ENCODE measurements around the gene RAD21L1. TPM values are rescaled to one million over a fixed set of nuclear protein-coding genes. Genes with fewer than 3 reads are reported as not detected.

Gene RAD21L1
- total RNA-seq, 1 donor from 2014 or later = not detected

- intact Hi-C loops (cut with DNase I) = no loop called here
- no peak for ATAC-seq
- no peak for DNase-seq (ENCODE audit: low spot score)
These were observed 57.1 kb downstream of the RAD21L1 start for GRCh38 chr20:1282966-1283365.

DNA sequence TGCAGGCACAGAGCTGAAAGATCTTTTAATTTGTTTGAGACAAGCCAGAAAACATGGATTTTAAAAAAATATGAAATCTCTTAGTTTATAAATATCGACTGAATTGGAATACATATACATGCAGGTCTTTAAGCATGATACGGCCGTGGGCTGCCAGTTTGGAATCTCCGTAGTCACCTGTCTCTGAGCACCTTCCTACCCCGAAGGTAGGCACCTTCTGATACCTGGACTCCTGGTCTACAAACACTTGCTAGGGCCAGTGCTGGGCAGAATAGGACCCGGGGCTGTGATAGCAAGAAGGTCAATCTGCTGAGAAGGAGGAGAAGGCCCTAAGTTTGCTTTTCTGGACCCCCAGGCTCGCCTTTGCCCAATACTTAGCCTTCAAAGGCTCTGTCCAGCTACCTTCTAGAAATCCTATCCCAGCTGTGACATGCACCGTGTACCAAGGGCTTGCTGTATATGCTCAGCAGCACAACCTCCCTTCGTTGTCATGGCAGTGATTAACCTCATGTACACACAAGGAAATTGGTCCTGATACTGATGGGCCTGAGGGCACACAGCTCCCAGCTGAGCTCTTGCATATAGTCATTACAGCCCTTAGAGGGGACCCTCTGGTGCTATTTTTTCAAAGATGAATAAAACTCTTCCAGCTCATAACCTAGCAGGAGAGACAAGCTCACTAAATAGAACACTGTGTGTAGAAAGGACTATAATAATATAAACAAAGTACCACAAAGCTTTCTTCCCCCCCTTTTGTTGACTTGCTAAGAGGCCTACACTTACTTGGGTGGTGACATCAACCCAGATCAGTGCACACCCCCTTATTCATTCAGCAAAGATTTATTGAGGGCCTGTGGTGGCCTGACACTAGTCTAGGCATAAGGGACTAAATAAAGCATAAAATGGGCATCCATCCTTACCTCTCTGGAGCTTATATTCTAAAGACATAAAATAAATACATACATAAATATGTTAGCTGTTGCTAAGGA, 58.0 kb downstream of the RAD21L1 start:
- DNase-seq (ENCODE audit: low spot score) = no peak

DNA sequence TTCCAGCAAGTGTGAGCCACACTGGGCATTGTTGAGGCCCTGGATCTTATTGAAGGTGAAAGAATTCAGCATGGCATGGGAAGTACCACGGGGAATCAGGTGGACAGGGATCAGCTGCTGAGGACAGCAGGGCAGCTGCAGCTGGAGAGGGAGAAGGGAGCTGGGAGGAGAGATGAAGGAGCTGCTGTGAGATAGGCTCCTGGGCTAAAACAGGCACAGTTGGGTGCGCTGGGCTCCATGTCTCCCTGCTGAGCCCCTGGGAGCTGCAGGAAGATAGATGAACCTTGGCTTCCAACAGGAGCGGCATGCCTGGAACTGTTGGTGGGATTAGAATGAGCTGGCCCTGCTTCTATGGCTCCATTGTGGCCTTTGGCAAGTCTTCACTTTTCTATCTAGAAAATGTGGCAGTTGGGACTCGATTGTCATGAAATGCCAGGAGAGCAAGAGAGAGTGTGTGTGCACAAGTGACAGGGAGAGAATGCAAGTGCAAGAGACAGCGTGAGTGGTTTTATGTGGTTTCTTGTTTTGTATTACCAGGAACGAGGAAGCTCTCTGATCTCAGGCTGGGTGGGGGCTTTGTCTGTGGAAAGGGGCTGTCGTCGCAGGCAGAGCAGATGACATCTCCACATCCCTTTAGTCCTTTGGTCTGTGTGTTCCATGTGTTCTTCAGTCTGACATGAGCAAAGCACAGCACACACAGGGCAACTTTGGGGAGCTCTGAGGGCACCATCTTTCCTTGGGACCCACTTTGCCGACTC, 60.6 kb downstream of the RAD21L1 start:
- no peak for DNase-seq (ENCODE audit: low spot score)
- intact Hi-C loops (cut with DNase I) = no loop called here
- ATAC-seq = no peak

More for the DNA sequence above, 58.0 kb downstream of the RAD21L1 start:
- no peak for ATAC-seq
- intact Hi-C loops (cut with DNase I) = no loop called here

DNA sequence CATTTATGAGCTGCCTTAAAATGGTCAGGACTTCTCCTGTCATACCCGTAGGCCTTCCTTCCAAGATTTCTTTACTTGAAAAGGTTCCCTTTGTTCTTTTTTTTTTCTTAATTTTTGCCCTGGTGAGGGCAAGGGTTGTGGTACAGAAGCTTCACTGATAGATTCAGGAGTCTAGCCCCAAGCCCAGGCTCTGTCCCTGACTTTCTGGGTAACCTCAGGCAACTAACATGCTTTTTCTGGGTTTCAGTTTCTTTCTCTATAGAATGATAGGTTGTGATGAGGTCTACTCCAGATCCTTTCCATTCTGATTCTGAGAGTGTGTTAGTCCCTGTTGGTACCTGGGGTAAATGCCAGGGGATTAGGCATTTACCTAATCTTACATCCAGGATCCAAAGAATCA, 61.5 kb downstream of the RAD21L1 start:
- DNase-seq (ENCODE audit: low spot score) = no peak
- ATAC-seq = no peak
- intact Hi-C loops (cut with DNase I) = no loop called here

DNA sequence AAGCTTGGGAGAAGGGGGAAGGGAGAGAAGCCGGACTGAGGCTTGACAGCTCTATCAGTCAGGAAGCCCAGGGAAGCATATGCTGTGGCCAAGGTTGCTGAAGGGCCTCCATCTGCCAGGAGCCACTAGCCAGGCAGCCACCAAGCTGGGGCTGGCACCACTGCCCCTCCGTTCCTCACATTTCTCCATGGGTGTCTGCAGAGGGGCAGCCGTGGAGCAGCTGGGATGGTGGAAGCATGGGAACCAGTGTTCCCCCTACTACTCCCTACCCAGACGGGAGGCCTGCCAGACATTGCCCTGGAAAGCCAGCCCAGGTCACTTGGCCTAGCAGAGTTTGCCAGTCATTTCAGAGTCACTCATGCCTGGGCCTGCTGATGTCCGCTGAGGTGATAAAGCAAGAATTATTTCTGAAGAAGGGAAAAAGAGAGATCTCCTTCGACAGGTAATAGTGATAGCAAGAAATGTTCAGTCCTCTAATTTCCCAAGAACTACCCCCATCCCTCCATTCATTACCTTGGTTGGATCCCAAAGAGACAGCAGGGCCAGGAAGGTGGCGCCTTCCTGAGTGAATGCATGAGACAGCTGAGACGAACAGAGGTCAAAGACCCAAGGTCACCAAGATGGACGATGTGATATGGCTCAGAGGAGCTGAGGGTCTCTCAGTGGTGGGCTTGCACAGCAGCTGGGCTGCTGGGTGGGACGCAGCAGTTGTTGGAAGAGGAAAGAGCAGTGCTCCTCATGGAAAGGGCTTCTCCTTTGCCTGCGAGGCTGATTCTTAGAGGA, 62.1 kb downstream of the RAD21L1 start:
- intact Hi-C loops (cut with DNase I) = no loop called here
- no peak for ATAC-seq
- DNase-seq (ENCODE audit: low spot score) = no peak

DNA sequence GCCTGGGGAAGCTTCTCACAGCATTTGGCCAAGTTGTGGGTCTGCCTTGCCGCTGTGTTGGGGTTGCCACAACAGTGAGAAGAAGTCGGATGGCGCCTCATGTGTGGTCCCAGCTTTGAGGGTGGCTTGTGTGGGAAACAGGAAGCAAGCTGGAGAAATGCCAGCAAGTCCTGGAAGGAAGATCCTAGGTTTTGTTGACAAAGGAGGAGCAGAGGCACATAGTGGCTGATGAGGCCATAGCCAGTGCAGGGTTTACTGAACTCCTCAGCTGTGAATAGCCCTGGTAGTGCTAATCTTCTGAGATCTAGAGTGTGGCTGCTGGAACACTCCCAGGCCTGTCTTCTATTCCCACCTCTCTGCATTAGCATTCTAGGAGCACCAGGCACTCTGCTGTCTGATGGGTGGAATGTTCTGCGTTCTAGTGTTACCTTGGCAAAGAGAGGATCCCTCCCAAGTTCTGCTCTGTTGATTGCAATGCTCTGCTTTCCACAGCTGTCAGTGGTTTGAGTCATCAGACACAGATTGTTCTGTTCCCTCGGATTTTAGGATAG, 65.4 kb downstream of the RAD21L1 start:
- ATAC-seq = peak; percentile 24
- intact Hi-C loops (cut with DNase I) = no loop called here
- DNase-seq (ENCODE audit: low spot score) = no peak

DNA sequence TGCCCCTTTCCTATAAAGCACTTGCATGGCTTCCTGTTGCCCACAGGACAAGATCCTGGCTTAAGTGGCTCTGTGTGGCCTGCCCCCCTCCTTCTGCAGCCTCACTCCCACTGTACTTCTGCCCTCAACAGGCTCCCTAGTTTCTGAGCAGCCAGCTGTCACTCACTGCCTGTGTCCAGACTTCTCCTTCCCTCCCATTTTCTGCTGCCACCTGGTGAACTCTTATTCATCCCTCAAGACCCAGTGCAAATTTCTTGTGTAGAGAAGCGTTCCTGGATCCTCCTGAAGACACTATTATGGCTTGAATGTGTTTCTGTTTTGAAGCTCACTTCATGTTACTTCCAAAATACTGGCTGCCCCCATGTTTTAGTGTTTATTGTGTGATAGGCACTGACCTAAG, 66.8 kb downstream of the RAD21L1 start:
- no peak for ATAC-seq
- no peak for DNase-seq (ENCODE audit: low spot score)
- intact Hi-C loops (cut with DNase I) = no loop called here

DNA sequence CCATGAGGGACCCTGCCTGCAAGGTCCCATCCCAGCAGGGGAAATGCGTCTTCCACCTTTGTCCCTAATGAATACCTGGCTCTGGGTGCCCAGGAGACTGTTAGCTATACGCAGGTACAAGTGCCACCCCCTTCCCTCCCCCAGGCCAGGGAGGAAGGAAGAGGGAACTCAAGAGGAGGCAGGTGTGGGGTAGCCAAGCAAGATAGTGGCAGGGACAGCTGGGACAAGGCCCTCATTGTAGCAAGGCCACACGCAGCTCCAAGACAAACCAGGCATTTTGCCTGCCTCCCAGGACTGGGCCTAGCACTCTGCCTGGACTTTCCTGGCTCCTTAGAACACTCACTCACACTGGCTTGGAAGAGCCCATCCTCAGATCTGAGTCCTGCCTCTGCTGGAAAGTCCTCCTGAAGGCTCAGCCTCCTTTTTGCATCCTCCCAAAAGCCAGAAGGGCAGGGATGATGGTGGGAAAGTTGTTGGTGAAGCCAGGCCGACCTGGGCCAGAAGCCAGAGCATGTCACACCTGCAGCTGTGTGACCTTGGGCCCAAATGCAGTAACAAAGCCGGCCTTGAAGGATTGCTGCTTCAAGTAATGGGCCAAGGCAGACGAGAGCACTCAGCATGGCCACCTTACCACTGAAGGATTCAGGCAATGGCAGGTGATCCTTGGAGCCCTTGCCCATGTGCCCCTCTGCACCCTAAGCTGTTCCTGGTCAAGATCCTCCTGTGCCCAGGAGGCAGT, 68.0 kb downstream of the RAD21L1 start:
- no peak for ATAC-seq
- intact Hi-C loops (cut with DNase I) = no loop called here
- no peak for DNase-seq (ENCODE audit: low spot score)

GRCh38 chr20:1294497-1294896, 68.7 kb downstream of the RAD21L1 start:
- no peak for ATAC-seq
- no peak for DNase-seq (ENCODE audit: low spot score)
- intact Hi-C loops (cut with DNase I) = no loop called here

GRCh38 chr20:1295276-1295930, 69.6 kb downstream of the RAD21L1 start:
- DNase-seq (ENCODE audit: low spot score) (no peak), ATAC-seq (no peak)
- intact Hi-C loops (cut with DNase I) = no loop called here

- intact Hi-C loops (cut with DNase I) = no loop called here
- ATAC-seq (no peak), DNase-seq (ENCODE audit: low spot score) (no peak)
These were observed 70.3 kb downstream of the RAD21L1 start for GRCh38 chr20:1296117-1296610.

GRCh38 chr20:1296922-1297321, 71.1 kb downstream of the RAD21L1 start:
- DNase-seq (ENCODE audit: low spot score) = no peak
- intact Hi-C loops (cut with DNase I) = no loop called here
- no peak for ATAC-seq

DNA sequence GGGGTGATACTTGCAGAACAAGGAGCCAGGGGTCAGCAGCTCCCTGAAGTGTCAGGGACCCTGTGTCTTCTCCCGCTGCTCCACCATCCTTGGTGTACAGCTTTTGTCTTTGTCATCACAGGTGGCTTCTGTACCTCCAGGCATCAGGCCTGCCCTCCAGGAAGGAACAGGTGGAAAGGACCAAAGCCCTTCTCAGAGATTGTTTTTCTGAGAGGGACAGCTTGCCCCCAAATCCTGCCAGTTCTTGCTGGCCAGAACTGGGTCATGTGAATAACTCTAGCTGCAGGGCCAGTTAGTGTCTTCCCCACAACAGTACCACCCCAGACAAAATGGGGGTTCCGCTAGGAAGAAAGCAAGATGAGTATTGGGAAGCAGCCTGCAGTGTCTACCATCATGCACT, 71.6 kb downstream of the RAD21L1 start:
- intact Hi-C loops (cut with DNase I) = no loop called here
- ATAC-seq = no peak
- DNase-seq (ENCODE audit: low spot score) = no peak

DNA sequence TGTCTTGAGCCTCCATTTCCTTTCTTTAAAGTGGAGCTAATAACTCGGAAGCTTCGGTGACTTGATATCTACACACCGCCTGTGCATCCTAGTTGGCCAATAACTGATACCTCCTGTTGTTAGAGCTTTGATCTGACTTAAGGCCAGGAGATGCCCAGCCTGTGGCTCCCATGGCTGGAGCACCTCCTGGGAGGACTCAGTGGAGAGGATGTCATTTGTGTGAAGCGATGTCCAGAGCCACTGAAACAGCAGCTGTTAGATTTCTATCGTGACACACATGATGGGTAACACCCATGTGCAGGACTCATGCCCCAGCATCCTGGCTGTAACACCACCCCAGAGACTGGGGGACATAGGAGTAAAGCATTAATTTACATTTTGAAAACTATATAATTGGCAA, 72.3 kb downstream of the RAD21L1 start:
- DNase-seq (ENCODE audit: low spot score) (no peak), ATAC-seq (no peak)
- intact Hi-C loops (cut with DNase I) = no loop called here

GRCh38 chr20:1298888-1299511, 73.2 kb downstream of the RAD21L1 start:
- intact Hi-C loops (cut with DNase I) = no loop called here
- DNase-seq (ENCODE audit: low spot score) (no peak), ATAC-seq (no peak)

DNA sequence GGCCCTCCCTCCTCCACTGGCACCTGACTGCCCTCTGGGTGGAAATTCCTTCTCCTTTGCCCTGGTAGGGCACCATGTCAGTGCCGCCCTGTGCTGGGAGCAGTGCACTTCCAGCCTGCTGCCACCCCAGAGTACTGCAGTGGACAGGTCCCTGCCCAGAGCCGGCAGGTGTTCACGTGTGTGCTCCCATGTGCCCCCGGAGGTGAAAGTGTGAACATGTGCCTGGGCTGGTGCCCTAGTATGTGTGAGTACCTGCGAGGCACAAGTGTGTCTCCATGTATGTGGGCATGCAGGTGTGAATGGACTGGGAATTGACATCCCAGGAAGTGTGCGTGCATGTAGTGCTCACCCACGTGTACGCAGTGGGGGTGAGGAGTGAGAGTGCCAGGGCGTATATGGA, 73.7 kb downstream of the RAD21L1 start:
- no peak for ATAC-seq
- DNase-seq (ENCODE audit: low spot score) = no peak

DNA sequence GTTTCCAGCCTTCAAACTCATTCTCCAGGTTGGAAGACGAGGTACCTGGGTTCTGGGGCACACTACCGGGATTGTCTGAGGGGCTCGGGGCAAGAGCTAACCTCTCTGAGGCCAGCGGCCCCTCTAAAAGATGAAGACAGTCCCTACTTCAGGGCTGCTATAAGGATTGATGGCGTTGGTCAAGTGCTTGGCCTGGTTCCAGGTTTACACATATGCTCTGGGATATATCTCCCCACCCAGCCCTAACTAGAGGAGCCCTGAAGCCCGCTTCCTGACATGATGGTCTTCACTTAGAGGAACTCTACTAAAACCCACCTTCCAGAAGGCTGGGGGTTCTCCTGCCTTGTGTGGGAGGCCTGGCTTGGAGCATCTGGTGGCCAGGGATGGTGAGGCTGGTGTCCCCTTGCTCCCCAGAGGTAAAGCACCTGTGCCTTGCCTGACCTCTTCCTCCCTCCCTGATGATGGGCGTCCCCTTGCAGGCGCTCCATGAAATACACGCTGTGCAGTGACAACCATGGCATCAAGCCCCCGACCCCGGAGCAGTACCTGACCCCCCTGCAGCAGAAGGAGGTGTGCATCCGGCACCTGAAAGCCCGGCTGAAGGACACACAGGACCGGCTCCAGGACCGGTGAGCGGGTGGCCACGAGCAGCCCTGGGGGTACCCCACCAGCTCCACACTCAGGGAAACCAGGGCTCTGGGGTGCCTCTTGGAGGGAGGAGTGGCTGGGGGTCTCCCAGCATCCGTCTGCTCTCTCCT, 74.4 kb downstream of the RAD21L1 start:
- intact Hi-C loops (cut with DNase I) = no loop called here
- DNase-seq (ENCODE audit: low spot score) (no peak), ATAC-seq (no peak)

More for the DNA sequence above, 73.7 kb downstream of the RAD21L1 start:
- intact Hi-C loops (cut with DNase I) = no loop called here

All from sciatic nerve (tissue), 2 donors.